GM20000 (cell line): ENCODE data around the gene STIM1.
A peak's percentile ranks its signal among the peaks of the same experiment; 100 is the strongest.

Source experiments
- DNase-seq: peaks from one replicate; pipeline ENCODE4 v3.0.0; 2012; ENCODE audit warnings: low spot score
- CTCF ChIP-seq: IDR thresholded peaks from 2 replicates; pipeline ENCODE4 v1.5.1; 2012; ENCODE audit warnings: mild to moderate bottlenecking, control low read depth; ENCODE audit errors: extremely low read depth, missing control alignments

Gene STIM1

GRCh38 chr11:3902441-3902840 lies 47.0 kb downstream of the STIM1 start:
- no peak for DNase-seq
- TF ChIP-seq CTCF: no peak

DNA sequence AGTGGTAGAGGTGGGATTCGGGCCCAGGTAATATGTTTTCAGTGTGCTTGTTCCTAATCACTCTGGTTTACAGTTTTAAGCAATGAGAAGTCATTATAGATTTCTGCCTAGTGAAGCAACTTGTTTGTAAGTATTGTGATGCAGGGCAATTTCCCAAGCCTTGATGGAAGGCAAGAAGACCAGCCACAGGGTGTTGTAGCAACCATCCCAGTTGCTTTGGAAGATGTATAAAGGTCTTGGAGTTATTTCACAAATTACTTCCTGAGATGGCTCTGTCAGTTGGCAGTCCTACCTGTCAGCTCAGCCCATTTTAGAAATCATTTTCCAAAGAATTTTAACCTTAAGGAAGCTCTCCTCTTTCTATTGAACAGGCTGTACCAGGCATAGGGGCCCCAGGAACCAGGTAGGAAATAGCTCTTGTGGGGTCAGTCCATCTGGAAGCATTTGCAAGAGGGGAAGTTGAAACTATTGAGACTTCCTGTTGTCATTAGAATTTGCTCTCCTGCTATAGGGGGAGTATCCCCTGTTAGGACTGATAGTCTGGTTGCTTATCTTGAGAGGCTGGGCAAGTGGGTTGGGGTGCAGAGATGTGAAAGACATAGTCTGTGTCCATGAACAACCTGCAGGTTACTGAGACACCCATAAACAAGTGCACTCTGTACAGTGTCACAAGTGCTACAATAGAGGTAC lies 47.9 kb downstream of the STIM1 start:
- TF ChIP-seq CTCF: no peak
- no peak for DNase-seq

- no peak for DNase-seq
These were observed 48.8 kb downstream of the STIM1 start for GRCh38 chr11:3904228-3904627.

DNA sequence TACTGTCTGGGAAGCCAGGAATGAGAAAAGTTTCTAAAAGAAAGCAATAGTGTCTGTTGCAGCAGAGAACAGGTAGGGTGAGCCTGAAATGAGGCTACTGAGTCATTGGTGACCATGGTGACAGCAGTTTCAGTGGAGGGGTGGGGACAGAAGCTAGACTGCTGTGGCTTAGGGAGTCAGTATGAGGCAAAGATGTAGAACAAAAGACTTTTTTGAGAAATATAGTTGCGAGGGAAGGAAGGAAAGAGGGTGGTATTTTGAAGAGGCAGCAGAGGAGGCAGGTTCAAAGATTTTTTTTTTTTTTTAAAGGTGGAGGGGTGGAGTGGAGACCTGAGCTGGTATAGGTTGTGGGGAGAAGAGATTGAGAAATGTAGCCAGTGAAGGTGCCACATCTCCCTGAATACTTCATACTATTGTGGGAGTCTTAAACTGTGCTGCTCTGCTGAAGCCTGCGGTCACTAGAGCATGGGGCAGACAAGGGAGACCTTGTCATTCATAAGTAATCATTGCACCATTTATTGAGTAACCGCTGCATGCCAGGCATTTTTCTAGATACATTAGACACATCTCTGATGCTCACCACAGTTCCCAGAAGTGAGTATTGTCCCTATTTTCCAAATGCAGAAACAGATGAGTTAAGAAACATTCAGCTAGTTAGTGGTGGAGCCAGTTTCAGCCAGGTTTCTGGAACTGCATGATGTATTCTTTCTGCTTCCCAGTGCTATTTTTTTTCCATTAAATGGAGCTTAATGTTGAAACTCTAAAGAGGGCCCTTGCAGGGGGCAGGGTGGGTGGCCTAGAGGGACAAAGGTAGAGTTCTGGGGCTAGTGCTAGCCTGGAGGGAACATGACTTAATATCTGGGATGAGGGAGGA lies 49.9 kb downstream of the STIM1 start:
- DNase-seq: peak; percentile 68
- no peak for TF ChIP-seq CTCF

More at GRCh38 chr11:3904228-3904627, 48.8 kb downstream of the STIM1 start:
- no peak for TF ChIP-seq CTCF

- no peak for DNase-seq
- no peak for TF ChIP-seq CTCF
These were observed 50.7 kb downstream of the STIM1 start for GRCh38 chr11:3906166-3906565.

GRCh38 chr11:3907590-3907989 lies 52.1 kb downstream of the STIM1 start:
- no peak for TF ChIP-seq CTCF
- DNase-seq: no peak

- no peak for TF ChIP-seq CTCF
- no peak for DNase-seq
These were observed 54.4 kb downstream of the STIM1 start for GRCh38 chr11:3909901-3910300.
